DMS 273 (cell line): ENCODE data around the gene FGF14.
A peak's percentile ranks its signal among the peaks of the same experiment; 100 is the strongest.

Experiments used
- DNase-seq: peaks from one replicate; lab custom pipeline; 2025; ENCODE audit not compliant: unreplicated experiment; lab: John Stamatoyannopoulos, UW

The FGF14 gene

GRCh38 chr13:101996954-101997353 lies 404.9 kb downstream of the FGF14 start:
- no peak for DNase-seq

GRCh38 chr13:101989798-101990350 lies 412.0 kb downstream of the FGF14 start:
- DNase-seq: no peak

- no peak for DNase-seq
Observed at GRCh38 chr13:101988140-101988539, 413.7 kb downstream of the FGF14 start.

GRCh38 chr13:101986316-101986715 lies 415.5 kb downstream of the FGF14 start:
- DNase-seq: no peak

GRCh38 chr13:101985321-101985720 lies 416.5 kb downstream of the FGF14 start:
- DNase-seq: no peak

- no peak for DNase-seq
Observed at GRCh38 chr13:101982903-101983302, 418.9 kb downstream of the FGF14 start.

GRCh38 chr13:101979825-101980224 lies 422.0 kb downstream of the FGF14 start:
- peak; percentile 3 for DNase-seq

- peak; percentile 33 for DNase-seq
Observed at GRCh38 chr13:101978552-101979315, 423.1 kb downstream of the FGF14 start.

- DNase-seq: peak; percentile 15
Observed at GRCh38 chr13:101977475-101977874, 424.4 kb downstream of the FGF14 start.

GRCh38 chr13:101972191-101972590 lies 429.7 kb downstream of the FGF14 start:
- no peak for DNase-seq

GRCh38 chr13:101970341-101970740 lies 431.5 kb downstream of the FGF14 start:
- no peak for DNase-seq

GRCh38 chr13:101967781-101968180 lies 434.1 kb downstream of the FGF14 start:
- DNase-seq: no peak

- DNase-seq: no peak
Observed at GRCh38 chr13:101967216-101967615, 434.6 kb downstream of the FGF14 start.

GRCh38 chr13:101965096-101965495 lies 436.8 kb downstream of the FGF14 start:
- no peak for DNase-seq

- DNase-seq: no peak
Observed at GRCh38 chr13:101959016-101959415, 442.8 kb downstream of the FGF14 start.

- DNase-seq: no peak
Observed at GRCh38 chr13:101955764-101956163, 446.1 kb downstream of the FGF14 start.

GRCh38 chr13:101951114-101951513 lies 450.7 kb downstream of the FGF14 start:
- DNase-seq: no peak

GRCh38 chr13:101949681-101950080 lies 452.2 kb downstream of the FGF14 start:
- DNase-seq: no peak

GRCh38 chr13:101946401-101946800 lies 455.4 kb downstream of the FGF14 start:
- DNase-seq: peak; percentile 91

GRCh38 chr13:101945435-101945834 lies 456.4 kb downstream of the FGF14 start:
- peak; percentile 52 for DNase-seq

- DNase-seq: no peak
Observed at GRCh38 chr13:101944521-101944920, 457.3 kb downstream of the FGF14 start.

- peak; percentile 18 for DNase-seq
Observed at GRCh38 chr13:101942535-101943157, 459.2 kb downstream of the FGF14 start.
